Measurements from ENCODE around the gene SLC39A6. TPM values are rescaled to one million over a fixed set of nuclear protein-coding genes. Genes with fewer than 3 reads are reported as not detected.

The SLC39A6 gene
- total RNA-seq, 1 donor from 2014 or later: 51.2 TPM

GRCh38 chr18:36153771-36154170, 24.6 kb upstream of the SLC39A6 start:
- Mint-ChIP-seq H3K27ac (no peak overlapping the region), H3K36me3 (ENCODE audit: low read depth) (peaks cover 65% of the 10 kb centered on the region), H3K27me3 (no peaks in the 10 kb centered on the region), H3K9me3 (no peaks in the 10 kb centered on the region), H3K4me1 (peaks cover 12% of the 10 kb centered on the region), H3K4me3 (no peak overlapping the region)
- DNase-seq: no peak
- intact Hi-C loops (cut with micrococcal nuclease): no loop called here

- peaks cover 12% of the 10 kb centered on the region for H3K4me1 Mint-ChIP-seq
Observed at GRCh38 chr18:36153203-36153602, 24.1 kb upstream of the SLC39A6 start.

GRCh38 chr18:36152781-36153180, 23.6 kb upstream of the SLC39A6 start:
- Mint-ChIP-seq H3K36me3 (ENCODE audit: low read depth) (peaks cover 66% of the 10 kb centered on the region), H3K4me1 (peaks cover 10% of the 10 kb centered on the region), H3K27me3 (no peaks in the 10 kb centered on the region), H3K4me3 (no peak overlapping the region), H3K9me3 (no peaks in the 10 kb centered on the region), H3K27ac (no peak overlapping the region)
- no peak for DNase-seq
- intact Hi-C loops (cut with micrococcal nuclease): no loop called here

More at GRCh38 chr18:36153203-36153602, 24.1 kb upstream of the SLC39A6 start:
- DNase-seq: no peak
- Mint-ChIP-seq H3K36me3 (ENCODE audit: low read depth) (peaks cover 64% of the 10 kb centered on the region), H3K4me3 (no peak overlapping the region), H3K9me3 (no peaks in the 10 kb centered on the region), H3K27ac (no peak overlapping the region), H3K27me3 (no peaks in the 10 kb centered on the region)
- intact Hi-C loops (cut with micrococcal nuclease): no loop called here

DNA sequence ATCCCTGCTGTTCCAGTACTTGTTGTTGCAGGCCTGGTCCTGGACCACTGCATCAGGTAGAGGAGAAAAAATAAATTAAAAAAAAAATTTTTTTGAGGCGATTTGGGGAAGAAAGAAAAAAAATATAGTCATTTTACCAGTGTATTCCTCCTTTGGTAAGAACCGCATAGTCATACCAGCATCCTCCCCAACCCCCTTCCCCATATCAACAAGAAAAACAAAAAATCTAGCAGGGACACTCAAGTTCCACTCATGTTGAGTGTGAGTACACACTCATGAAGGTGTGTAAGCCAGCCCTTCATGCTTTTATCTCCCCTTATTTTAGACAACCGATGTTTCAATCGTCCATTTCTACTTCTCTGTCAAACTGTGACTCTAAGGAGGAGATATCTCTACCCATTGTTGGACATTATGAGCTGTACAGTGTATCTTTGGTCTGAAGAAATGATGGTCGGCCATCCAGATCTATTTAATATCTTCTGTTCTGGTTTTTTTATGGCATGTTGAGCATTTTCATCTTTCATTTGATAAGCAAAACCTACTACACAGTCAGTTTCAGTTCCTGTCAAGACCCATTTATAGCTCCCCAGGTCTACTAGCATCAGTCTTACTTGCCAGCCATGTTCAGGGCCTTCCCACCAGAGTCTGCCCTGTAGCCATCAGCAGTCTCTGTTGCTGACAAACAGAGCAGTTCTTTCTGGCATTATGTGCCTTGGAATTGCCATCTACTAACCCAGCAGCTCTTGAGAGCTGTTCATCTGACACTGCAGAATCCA, 20.6 kb upstream of the SLC39A6 start:
- H3K4me1 Mint-ChIP-seq: peaks cover 4% of the 10 kb centered on the region
- no peaks in the 10 kb centered on the region for H3K9me3 Mint-ChIP-seq
- DNase-seq: no peak
- H3K27ac Mint-ChIP-seq: no peak overlapping the region
- H3K27me3 Mint-ChIP-seq: no peaks in the 10 kb centered on the region
- H3K4me3 Mint-ChIP-seq: no peak overlapping the region
- H3K36me3 Mint-ChIP-seq (ENCODE audit: low read depth): peaks cover 64% of the 10 kb centered on the region
- intact Hi-C loops (cut with micrococcal nuclease): no loop called here

- Mint-ChIP-seq H3K27me3 (no peaks in the 10 kb centered on the region), H3K4me3 (no peak overlapping the region), H3K4me1 (peaks cover 7% of the 10 kb centered on the region), H3K9me3 (no peaks in the 10 kb centered on the region), H3K36me3 (ENCODE audit: low read depth) (peaks cover 63% of the 10 kb centered on the region), H3K27ac (no peak overlapping the region)
- no peak for DNase-seq
- intact Hi-C loops (cut with micrococcal nuclease): loop anchor here (2.0 kb wide), 1 partner anchor 15 kb away; the partner anchor contains the start of genes ELP2 and SLC39A6
Observed at GRCh38 chr18:36143391-36143790, 14.3 kb upstream of the SLC39A6 start.

- no peak overlapping the region for H3K27ac Mint-ChIP-seq
- no peaks in the 10 kb centered on the region for H3K27me3 Mint-ChIP-seq
- intact Hi-C loops (cut with micrococcal nuclease): loop anchor here (2.0 kb wide), 1 partner anchor 14 kb away; the partner anchor contains the start of genes ELP2 and SLC39A6
- no peak overlapping the region for H3K4me3 Mint-ChIP-seq
- no peak for DNase-seq
- H3K36me3 Mint-ChIP-seq (ENCODE audit: low read depth): peaks cover 62% of the 10 kb centered on the region
- H3K9me3 Mint-ChIP-seq: no peaks in the 10 kb centered on the region
- H3K4me1 Mint-ChIP-seq: peaks cover 7% of the 10 kb centered on the region
Observed at GRCh38 chr18:36142751-36143150, 13.6 kb upstream of the SLC39A6 start.

GRCh38 chr18:36141576-36141975, 12.4 kb upstream of the SLC39A6 start:
- intact Hi-C loops (cut with micrococcal nuclease): no loop called here
- H3K27ac Mint-ChIP-seq: no peak overlapping the region

DNA sequence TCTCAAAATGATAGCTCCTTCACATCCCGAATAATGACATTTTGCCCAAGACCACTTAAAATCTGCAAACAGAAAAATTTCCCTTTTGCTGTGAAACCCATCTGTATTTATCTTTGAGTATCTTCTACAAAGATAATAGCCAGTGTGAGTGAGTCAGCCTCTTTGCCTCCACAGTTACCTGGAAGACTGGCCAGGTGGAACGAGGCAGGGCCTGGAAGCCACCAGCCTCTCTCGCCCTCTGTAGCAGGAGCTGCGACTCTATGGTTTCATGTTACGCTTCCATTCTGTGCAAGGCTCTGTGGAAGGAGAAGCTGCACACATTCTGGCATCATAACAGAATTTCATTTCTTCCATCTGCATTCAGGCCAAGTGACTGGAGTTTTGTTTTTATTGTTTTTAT, 10.1 kb upstream of the SLC39A6 start:
- intact Hi-C loops (cut with micrococcal nuclease): no loop called here
- Mint-ChIP-seq H3K36me3 (ENCODE audit: low read depth) (peaks cover 61% of the 10 kb centered on the region), H3K4me3 (no peak overlapping the region), H3K4me1 (peaks cover 11% of the 10 kb centered on the region), H3K27ac (no peak overlapping the region), H3K27me3 (no peaks in the 10 kb centered on the region), H3K9me3 (no peaks in the 10 kb centered on the region)
- no peak for DNase-seq

More at GRCh38 chr18:36141576-36141975, 12.4 kb upstream of the SLC39A6 start:
- Mint-ChIP-seq H3K36me3 (ENCODE audit: low read depth) (peaks cover 65% of the 10 kb centered on the region), H3K9me3 (no peaks in the 10 kb centered on the region), H3K4me1 (peaks cover 7% of the 10 kb centered on the region), H3K27me3 (no peaks in the 10 kb centered on the region), H3K4me3 (no peak overlapping the region)
- DNase-seq: no peak

- Mint-ChIP-seq H3K4me1 (peaks cover 26% of the 10 kb centered on the region), H3K27me3 (no peaks in the 10 kb centered on the region), H3K36me3 (ENCODE audit: low read depth) (peaks cover 57% of the 10 kb centered on the region), H3K27ac (no peak overlapping the region), H3K4me3 (no peak overlapping the region), H3K9me3 (peaks cover 3% of the 10 kb centered on the region)
- intact Hi-C loops (cut with micrococcal nuclease): no loop called here
- DNase-seq: no peak
Observed at GRCh38 chr18:36135264-36135663, 6.1 kb upstream of the SLC39A6 start.

DNA sequence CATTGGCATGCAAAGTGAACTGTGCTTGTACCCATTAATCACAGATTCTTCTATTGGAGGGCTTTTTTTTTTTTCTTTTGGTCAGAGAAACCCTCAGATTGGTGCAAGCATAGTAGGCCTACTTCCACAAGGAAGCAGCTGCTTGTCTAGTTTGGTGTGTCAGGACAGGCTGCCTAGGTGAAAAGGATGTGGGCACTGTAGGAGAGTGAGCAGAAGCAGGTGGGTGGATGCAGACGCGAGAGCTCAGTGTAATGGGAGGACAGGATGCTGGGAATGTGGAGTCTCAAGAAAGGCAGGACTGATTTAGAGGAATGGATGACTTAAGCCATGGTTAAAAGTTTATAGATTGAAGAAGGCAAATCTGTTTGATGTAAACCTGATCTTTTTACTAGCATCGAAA, 3.6 kb upstream of the SLC39A6 start:
- H3K27me3 Mint-ChIP-seq: no peaks in the 10 kb centered on the region
- H3K27ac Mint-ChIP-seq: peak overlapping the region; percentile 39
- peaks cover 48% of the 10 kb centered on the region for H3K36me3 Mint-ChIP-seq (ENCODE audit: low read depth)
- DNase-seq: peak; percentile 58
- peaks cover 34% of the 10 kb centered on the region for H3K4me1 Mint-ChIP-seq
- H3K9me3 Mint-ChIP-seq: peaks cover 3% of the 10 kb centered on the region
- peak overlapping the region; percentile 9 for H3K4me3 Mint-ChIP-seq
- intact Hi-C loops (cut with micrococcal nuclease): no loop called here

DNA sequence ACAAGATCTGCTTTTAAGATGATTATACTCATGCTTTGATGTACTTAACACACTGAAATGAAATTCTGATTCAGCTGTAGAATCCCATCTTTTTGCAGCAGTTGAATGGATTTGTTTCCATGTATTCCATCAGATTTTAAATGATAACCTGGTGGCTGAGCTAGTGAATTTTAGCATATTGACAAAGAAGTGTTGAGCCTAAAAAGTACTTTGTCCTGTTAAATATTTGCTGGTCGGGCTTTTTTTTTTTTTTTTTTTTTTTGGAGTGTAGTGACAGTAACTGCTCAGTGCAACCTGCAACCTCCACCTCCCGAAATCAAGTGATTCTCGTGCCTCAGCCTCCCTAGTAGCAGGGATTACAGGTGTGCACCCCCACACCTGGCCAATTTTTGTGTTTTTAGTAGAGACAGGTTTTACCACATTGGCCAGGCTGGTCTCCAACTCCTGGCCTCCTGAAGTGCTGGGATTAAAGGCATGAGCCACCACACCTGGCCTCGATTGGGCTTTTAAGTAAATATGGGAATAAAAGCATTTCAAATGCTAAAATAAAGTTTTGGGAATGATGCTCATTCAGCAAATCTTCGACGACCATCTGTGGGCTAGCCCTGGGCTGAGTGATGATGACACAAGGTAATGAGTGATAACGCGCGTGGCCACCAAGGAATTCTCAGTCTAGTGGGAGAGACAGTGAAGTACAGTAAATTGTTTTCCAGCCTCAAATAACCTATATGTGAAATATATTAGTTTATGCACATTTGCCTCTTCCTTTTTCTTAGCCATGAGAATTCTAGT, 2.7 kb upstream of the SLC39A6 start:
- Mint-ChIP-seq H3K27ac (no peak overlapping the region), H3K4me1 (peaks cover 36% of the 10 kb centered on the region), H3K36me3 (ENCODE audit: low read depth) (peaks cover 43% of the 10 kb centered on the region), H3K27me3 (no peaks in the 10 kb centered on the region), H3K9me3 (peaks cover 3% of the 10 kb centered on the region), H3K4me3 (peak overlapping the region; percentile 94)
- no peak for DNase-seq
- intact Hi-C loops (cut with micrococcal nuclease): no loop called here

- peak; percentile 58 for DNase-seq
- Mint-ChIP-seq H3K9me3 (peaks cover 3% of the 10 kb centered on the region), H3K27ac (no peak overlapping the region), H3K36me3 (ENCODE audit: low read depth) (peaks cover 44% of the 10 kb centered on the region), H3K4me3 (peak overlapping the region; percentile 94), H3K27me3 (no peaks in the 10 kb centered on the region), H3K4me1 (peaks cover 44% of the 10 kb centered on the region)
- intact Hi-C loops (cut with micrococcal nuclease): no loop called here
Observed at GRCh38 chr18:36130883-36131653, 1.9 kb upstream of the SLC39A6 start.

DNA sequence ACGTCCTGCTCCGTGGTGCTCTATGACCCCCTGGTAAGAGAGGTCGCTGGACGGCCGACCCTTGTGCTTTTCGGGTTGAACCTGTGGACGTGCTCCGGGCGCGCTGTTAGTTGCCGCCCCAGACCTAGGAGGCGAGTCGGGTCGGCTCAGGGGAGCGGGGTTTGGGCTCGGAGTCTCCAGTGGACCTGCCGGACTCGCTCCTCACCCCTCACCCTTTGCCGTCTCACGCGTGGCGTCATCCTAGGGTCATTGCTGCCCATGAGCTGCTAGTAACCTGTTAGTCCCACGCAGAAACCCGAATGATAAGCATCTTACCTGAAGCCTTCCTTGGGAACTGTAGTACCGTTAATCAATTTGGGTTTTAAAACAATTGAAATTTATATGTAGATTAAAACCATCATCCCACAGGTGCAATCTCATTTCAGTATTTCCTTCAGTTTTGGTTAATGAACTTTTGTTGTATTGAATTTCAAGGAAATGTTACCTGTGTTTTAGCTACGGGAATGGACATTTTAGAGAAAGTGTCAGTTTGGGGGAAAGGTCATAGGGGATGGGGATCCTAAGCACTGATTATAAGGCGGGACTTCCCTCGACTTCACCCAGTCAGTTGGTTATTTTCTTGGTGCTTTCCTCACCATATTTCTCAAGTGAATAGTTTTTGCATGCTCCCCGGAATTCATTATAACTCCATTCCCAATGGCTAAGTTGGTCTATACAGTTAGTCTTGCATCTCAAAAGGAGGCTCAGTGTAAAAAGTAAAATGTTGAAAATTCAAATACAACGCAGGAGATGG, 1.1 kb upstream of the SLC39A6 start:
- H3K4me3 Mint-ChIP-seq: peak overlapping the region; percentile 94
- peaks cover 47% of the 10 kb centered on the region for H3K4me1 Mint-ChIP-seq

More for the DNA sequence above, 1.1 kb upstream of the SLC39A6 start:
- intact Hi-C loops (cut with micrococcal nuclease): no loop called here
- Mint-ChIP-seq H3K9me3 (peaks cover 3% of the 10 kb centered on the region), H3K36me3 (ENCODE audit: low read depth) (peaks cover 47% of the 10 kb centered on the region), H3K27me3 (no peaks in the 10 kb centered on the region), H3K27ac (peak overlapping the region; percentile 96)
- no peak for DNase-seq

All from activated CD4-positive, alpha-beta T cell treated with anti-CD3 and anti-CD28 coated beads, Interleukin-2, amount 10 ng/mL, durations not matched to agents 24 days and 14 days (primary cell).